ENCODE data around the gene EXOC3.
"Not testable (repeated sequence)": the region's sequence is repeated elsewhere in the genome, so short reads cannot be mapped to it uniquely, and the experiment has no call there.

EXOC3 gene

GRCh38 chr5:473551-474192, 30.7 kb downstream of the EXOC3 start:
- peak; percentile 47 for DNase-seq (ENCODE audit: low spot score)

GRCh38 chr5:474232-474839, 31.4 kb downstream of the EXOC3 start:
- DNase-seq (ENCODE audit: low spot score): not testable (repeated sequence)

GRCh38 chr5:474840-475661, 32.1 kb downstream of the EXOC3 start:
- no peak for DNase-seq (ENCODE audit: low spot score)

DNA sequence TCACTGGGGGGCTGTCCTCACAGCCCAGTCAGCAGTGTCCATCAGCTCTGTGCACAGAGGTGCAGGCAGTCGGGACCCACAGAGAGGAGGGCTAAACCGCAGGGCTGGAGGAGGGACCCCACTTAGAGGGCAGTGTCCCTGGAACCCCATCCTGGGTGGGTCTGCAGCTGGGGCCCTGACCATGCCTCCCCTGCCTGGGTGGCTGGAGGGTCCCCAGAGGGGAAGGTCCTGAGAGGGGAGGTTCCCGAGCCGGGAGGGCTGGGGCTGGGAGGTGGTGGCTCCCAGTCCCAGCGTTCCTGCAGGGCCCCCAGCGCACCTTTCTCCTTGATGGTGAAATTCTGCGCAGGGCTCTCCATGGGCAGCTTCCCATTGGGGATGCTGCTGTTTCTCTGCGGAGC, 32.7 kb downstream of the EXOC3 start:
- DNase-seq (ENCODE audit: low spot score): no peak

DNA sequence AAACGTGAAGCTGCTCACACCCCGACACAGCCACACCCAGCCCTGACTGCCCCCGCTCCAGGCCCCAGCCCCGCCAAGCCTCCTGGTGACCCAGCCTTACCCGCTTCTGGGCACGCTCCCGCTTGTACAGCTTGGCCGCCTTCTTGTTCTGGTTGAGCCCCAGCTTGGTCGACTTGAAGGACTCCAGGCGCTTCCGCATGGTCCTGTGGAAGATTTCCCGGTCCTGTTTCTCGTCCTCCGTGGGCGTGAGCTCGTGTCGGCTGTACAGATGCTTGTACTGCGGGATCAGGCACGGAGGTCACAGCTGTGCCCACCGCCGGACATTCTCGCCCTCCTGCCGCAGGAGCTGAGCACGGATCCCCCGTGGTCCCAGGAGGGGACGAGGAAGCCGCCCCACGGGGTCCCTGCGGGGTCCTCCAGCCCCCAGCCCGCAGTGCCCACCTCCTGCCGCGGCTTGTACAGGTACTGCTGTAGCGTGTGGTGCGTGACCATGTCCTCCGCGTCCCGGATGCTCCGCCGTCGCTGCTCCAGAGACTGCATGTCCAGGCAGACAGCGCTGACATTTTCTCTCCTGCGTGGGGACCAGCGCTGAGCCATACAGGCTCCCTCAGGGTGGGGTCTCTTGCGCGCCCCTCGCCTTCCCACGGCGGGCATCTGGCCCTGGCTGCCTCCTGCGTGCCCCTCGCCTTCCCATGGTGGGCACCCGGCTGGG, 33.3 kb downstream of the EXOC3 start:
- no peak for DNase-seq (ENCODE audit: low spot score)

- no peak for DNase-seq (ENCODE audit: low spot score)
Observed at GRCh38 chr5:476814-477175, 33.8 kb downstream of the EXOC3 start.

DNA sequence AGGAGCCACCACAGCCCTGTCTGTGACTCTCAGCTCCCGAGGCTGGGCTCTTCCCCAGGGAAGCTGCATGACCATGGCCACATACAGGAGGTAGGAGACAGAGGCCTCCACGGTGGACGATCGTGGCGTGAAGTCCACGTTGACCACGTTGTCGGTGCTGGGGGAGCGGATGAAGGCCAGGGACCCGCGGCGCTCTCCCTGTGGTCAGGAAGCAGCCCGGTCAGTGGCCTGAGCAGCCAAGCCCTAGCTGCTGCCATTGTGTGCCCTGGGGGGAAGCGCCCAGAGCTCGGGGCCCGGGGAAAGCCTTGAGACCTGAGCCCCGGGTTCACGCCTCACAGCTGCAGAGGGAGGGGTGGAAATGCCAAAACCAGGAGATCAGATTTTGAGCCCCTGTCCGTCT, 34.3 kb downstream of the EXOC3 start:
- DNase-seq (ENCODE audit: low spot score): no peak

GRCh38 chr5:477871-478270, 34.9 kb downstream of the EXOC3 start:
- no peak for DNase-seq (ENCODE audit: low spot score)

GRCh38 chr5:478369-478981, 35.5 kb downstream of the EXOC3 start:
- no peak for DNase-seq (ENCODE audit: low spot score)

GRCh38 chr5:478982-479535, 36.1 kb downstream of the EXOC3 start:
- no peak for DNase-seq (ENCODE audit: low spot score)

DNA sequence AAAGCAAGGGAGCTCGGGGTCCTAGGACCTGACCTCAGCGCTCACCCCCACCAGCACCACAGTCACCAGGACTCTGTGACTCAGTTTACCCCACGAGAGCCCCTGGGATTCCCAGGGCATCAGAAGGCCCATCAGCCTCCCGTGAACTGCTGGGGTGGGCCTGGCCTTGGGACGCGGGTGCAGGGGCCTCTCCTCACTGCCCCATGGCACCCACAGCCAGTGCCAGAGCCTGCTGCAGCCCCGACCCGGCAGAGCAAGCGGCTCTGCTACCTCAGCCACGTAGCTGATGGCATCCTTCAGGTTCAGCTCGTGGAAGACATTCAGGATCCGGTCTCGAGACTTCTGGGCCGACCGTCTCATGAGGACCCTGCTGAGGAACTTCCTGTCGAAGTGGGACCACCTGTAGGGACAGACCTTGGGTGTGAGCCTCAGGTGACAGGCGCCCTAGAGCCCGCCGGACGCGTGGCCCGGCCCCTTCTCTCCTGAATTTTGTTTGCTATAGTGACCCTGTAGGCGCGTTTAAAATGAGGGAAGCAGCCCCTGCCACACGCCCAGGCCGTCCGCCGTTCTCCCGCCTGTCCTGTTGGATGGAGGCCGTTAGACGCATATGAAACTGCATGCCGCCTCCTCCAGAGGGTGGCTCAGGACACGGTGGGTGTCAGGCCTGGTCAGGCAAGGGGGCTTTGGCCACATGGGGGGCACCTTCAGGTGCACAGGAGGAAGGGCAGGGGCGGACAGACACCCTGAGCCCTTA, 36.8 kb downstream of the EXOC3 start:
- DNase-seq (ENCODE audit: low spot score): no peak

GRCh38 chr5:481347-481746, 38.4 kb downstream of the EXOC3 start:
- no peak for DNase-seq (ENCODE audit: low spot score)

DNA sequence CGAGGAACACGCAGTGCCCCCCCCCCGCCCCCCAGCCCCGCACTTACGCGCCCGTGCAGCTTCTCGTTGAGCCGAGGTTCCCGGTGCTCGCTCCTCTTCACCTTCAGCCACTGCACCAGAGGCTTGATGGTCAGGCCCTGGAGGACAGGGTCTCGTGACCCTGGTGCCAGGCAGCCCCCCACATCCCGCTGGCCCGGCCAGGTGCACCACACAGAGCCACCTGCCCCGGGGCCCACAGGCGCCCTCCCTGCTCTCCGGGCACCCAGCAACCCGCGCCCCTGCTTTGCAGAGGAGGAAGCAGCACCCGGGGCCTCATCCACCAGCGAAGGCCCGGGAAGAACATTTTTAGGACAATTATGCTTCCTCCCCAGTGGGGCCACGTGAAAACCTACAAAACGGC, 39.0 kb downstream of the EXOC3 start:
- no peak for DNase-seq (ENCODE audit: low spot score)

GRCh38 chr5:482506-482905, 39.5 kb downstream of the EXOC3 start:
- no peak for DNase-seq (ENCODE audit: low spot score)

GRCh38 chr5:483011-483410, 40.0 kb downstream of the EXOC3 start:
- DNase-seq (ENCODE audit: low spot score): no peak

- DNase-seq (ENCODE audit: low spot score): no peak
Observed at GRCh38 chr5:483434-484140, 40.6 kb downstream of the EXOC3 start.

DNA sequence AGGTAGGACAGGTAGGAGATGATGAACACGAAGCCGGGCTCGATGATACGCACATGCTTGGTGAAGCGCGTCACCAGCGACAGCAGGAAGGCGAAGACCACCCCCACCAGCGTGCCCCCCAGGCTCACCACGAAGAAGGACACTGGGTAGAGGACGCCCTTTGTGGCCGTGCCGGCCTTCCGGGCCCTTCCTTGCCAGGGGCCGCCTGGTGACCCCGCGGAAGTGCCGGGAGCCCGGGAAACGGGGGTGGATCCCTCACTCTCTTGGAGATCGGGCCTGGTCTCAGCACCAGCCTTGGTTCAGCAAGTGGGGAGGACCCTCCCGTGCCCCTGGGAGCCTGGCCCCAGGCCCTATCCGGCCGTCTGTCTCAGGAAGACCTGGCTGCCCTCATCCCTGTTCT, 41.6 kb downstream of the EXOC3 start:
- DNase-seq (ENCODE audit: low spot score): no peak

GRCh38 chr5:485113-485945, 42.4 kb downstream of the EXOC3 start:
- peak; percentile 19 for DNase-seq (ENCODE audit: low spot score)

- DNase-seq (ENCODE audit: low spot score): no peak
Observed at GRCh38 chr5:485946-486491, 43.0 kb downstream of the EXOC3 start.
